K562 (cell line): ENCODE measurements around the gene TBL1XR1. TPM values are rescaled to one million over a fixed set of nuclear protein-coding genes. Genes with fewer than 3 reads are reported as not detected.

Source experiments
- BMI1 ChIP-seq: fragments of 150-350 bp; IDR thresholded peaks from 2 replicates; pipeline ENCODE4 v1.6.1; 2014; ENCODE audit warnings: low read length
- CEBPB ChIP-seq: fragments of 450-650 bp; IDR thresholded peaks from 2 replicates; pipeline ENCODE4 v1.6.1; 2016; ENCODE audit warnings: missing genetic modification characterization, missing compliant biosample characterization
- CREBBP ChIP-seq: IDR thresholded peaks from one replicate; pipeline ENCODE4 v1.6.1; 2012; ENCODE audit warnings: low read depth, mild to moderate bottlenecking, control low read depth, inconsistent platforms, low read length
- ETV1 ChIP-seq: fragments of 450-650 bp; conservative IDR thresholded peaks from 2 replicates; pipeline ENCODE4 v1.6.1; 2016; ENCODE audit warnings: missing genetic modification characterization, control low read depth, low read depth, missing compliant biosample characterization
- HMG20A ChIP-seq: fragments of 450-650 bp; formaldehyde crosslinking; conservative IDR thresholded peaks from 2 replicates; pipeline ENCODE4 v1.4.0; 2020; ENCODE audit warnings: mild to moderate bottlenecking, mixed read lengths
- NONO ChIP-seq, 2 experiments: fragments of 200-400 bp in 1 of 2; fragments of 450-650 bp in 1 of 2; formaldehyde crosslinking in 1 of 2; IDR thresholded peaks; 2 replicates each; pipeline ENCODE4 v1.6.1; 2017; ENCODE audit warnings: low read depth in 2 of 2, mild to moderate bottlenecking in 2 of 2, moderate library complexity in 2 of 2, low read length in 1 of 2
- POLR2AphosphoS5 ChIP-seq: IDR thresholded peaks from 2 replicates; pipeline ENCODE4 v1.6.1; 2011; ENCODE audit warnings: mild to moderate bottlenecking, low read depth, low read length, moderate library complexity; ENCODE audit not compliant: control insufficient read depth, insufficient read depth
- POLR2G ChIP-seq: fragments of 200-400 bp; formaldehyde crosslinking; IDR thresholded peaks from 2 replicates; pipeline ENCODE4 v1.6.1; 2017; ENCODE audit warnings: low read depth, mild to moderate bottlenecking, antibody characterized with exemption, low read length, moderate library complexity
- POLR2H ChIP-seq: IDR thresholded peaks from 2 replicates; pipeline ENCODE4 v1.6.1; 2016; ENCODE audit warnings: missing genetic modification characterization, low read depth, mild to moderate bottlenecking, control low read depth, missing compliant biosample characterization, moderate library complexity
- SP2 ChIP-seq: IDR thresholded peaks from 2 replicates; pipeline ENCODE4 v1.6.1; 2011; ENCODE audit warnings: mild to moderate bottlenecking, low read depth, low read length, moderate library complexity; ENCODE audit not compliant: poor library complexity, severe bottlenecking; ENCODE audit errors: extremely low read depth
- ZNF263 ChIP-seq: sonication (generic); formaldehyde crosslinking; IDR thresholded peaks from 2 replicates; pipeline ENCODE4 v1.8.0; 2022; ENCODE audit warnings: mild to moderate bottlenecking, missing genetic modification reagents, borderline replicate concordance
- ZNF431 ChIP-seq: sonication (generic); formaldehyde crosslinking; IDR thresholded peaks from 2 replicates; pipeline ENCODE4 v1.8.0; 2022; ENCODE audit warnings: mild to moderate bottlenecking, missing genetic modification reagents
- polyA plus RNA-seq, 8 experiments: library from polyadenylated mRNA; depleted of rRNA in 4 of 8; stranded (reverse) in 5 of 8; unstranded in 3 of 8; fragments of >200 nt; fragmentation: Nextera tagmentation in 2 of 8; fragmentation: Illumina TruSeq in 1 of 8; extraction: Ambion mirVana in 2 of 8; extraction: Trizol in 1 of 8; gene quantifications; 2 replicates each; pipeline versions ENCODE4 v1.2.1 to v1.2.3, GENCODE V29; 2011 to 2014; ENCODE audit warnings: inconsistent platforms in 1 of 8, missing spikeins in 1 of 8
- total RNA-seq, 7 experiments: library from RNA; depleted of rRNA in 6 of 7; stranded (reverse); fragments of >200 nt in 6 of 7; fragmentation: Illumina TruSeq in 2 of 7; extraction: Trizol in 2 of 7; gene quantifications; 2 replicates each; pipeline versions ENCODE4 v1.2.1 to v1.2.3, GENCODE V29; 2011 to 2021; ENCODE audit warnings: low replicate concordance in 1 of 7
- TF ChIP-seq, protein P1 (sequence below): fragments of 200-800 bp; sonication (Bioruptor generic); IDR thresholded peaks from 2 replicates; pipeline ENCODE4 v1.6.1; 2016; ENCODE audit warnings: missing genetic modification characterization, missing compliant biosample characterization
- TF ChIP-seq, protein P2 (sequence below): fragments of 250-450 bp; sonication (Bioruptor Pico); IDR thresholded peaks from 2 replicates; pipeline ENCODE4 v1.9.0; 2021; ENCODE audit warnings: mild to moderate bottlenecking, inconsistent platforms
- TF ChIP-seq, protein P3 (sequence below): sonication (generic); formaldehyde crosslinking; IDR thresholded peaks from 2 replicates; pipeline ENCODE4 v1.8.0; 2022; ENCODE audit warnings: mild to moderate bottlenecking, low read depth, missing genetic modification reagents

Gene TBL1XR1
- total and polyA plus RNA-seq, 9 of the 15 experiments (the other 6 are each of a cell fraction or from before 2014, with no cell fraction given) = 19.6 to 171 (median 83.3) TPM

DNA sequence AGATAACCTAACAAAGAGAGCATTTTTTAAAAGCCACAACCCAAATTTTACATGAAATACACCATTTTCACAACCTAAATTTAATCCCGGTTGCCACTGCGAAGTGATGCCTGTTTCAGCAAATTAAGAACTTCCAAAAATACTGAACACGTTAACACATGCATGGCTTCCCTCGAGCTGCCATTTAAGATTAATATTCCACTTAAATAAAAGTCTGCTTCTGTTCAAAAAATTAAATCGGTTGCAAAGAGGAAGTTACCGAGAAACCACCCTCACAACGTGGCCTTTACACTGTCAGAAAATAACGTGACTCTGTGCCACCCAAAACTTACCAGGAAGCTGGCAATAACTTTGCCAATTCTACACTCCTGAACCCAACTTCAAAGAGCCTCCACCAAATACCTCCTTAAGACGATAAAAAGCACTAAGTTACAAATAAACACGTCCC is 1.2 kb downstream of the TBL1XR1 start (continued):
- TF ChIP-seq, protein P1, sequence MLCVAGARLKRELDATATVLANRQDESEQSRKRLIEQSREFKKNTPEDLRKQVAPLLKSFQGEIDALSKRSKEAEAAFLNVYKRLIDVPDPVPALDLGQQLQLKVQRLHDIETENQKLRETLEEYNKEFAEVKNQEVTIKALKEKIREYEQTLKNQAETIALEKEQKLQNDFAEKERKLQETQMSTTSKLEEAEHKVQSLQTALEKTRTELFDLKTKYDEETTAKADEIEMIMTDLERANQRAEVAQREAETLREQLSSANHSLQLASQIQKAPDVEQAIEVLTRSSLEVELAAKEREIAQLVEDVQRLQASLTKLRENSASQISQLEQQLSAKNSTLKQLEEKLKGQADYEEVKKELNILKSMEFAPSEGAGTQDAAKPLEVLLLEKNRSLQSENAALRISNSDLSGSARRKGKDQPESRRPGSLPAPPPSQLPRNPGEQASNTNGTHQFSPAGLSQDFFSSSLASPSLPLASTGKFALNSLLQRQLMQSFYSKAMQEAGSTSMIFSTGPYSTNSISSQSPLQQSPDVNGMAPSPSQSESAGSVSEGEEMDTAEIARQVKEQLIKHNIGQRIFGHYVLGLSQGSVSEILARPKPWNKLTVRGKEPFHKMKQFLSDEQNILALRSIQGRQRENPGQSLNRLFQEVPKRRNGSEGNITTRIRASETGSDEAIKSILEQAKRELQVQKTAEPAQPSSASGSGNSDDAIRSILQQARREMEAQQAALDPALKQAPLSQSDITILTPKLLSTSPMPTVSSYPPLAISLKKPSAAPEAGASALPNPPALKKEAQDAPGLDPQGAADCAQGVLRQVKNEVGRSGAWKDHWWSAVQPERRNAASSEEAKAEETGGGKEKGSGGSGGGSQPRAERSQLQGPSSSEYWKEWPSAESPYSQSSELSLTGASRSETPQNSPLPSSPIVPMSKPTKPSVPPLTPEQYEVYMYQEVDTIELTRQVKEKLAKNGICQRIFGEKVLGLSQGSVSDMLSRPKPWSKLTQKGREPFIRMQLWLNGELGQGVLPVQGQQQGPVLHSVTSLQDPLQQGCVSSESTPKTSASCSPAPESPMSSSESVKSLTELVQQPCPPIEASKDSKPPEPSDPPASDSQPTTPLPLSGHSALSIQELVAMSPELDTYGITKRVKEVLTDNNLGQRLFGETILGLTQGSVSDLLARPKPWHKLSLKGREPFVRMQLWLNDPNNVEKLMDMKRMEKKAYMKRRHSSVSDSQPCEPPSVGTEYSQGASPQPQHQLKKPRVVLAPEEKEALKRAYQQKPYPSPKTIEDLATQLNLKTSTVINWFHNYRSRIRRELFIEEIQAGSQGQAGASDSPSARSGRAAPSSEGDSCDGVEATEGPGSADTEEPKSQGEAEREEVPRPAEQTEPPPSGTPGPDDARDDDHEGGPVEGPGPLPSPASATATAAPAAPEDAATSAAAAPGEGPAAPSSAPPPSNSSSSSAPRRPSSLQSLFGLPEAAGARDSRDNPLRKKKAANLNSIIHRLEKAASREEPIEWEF (CRISPR knock-in tag) = no peak
- TF ChIP-seq, protein P2, sequence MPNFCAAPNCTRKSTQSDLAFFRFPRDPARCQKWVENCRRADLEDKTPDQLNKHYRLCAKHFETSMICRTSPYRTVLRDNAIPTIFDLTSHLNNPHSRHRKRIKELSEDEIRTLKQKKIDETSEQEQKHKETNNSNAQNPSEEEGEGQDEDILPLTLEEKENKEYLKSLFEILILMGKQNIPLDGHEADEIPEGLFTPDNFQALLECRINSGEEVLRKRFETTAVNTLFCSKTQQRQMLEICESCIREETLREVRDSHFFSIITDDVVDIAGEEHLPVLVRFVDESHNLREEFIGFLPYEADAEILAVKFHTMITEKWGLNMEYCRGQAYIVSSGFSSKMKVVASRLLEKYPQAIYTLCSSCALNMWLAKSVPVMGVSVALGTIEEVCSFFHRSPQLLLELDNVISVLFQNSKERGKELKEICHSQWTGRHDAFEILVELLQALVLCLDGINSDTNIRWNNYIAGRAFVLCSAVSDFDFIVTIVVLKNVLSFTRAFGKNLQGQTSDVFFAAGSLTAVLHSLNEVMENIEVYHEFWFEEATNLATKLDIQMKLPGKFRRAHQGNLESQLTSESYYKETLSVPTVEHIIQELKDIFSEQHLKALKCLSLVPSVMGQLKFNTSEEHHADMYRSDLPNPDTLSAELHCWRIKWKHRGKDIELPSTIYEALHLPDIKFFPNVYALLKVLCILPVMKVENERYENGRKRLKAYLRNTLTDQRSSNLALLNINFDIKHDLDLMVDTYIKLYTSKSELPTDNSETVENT = no peak
- TF ChIP-seq ETV1 (tag) = 0 out of 2 replicates have a peak, but pooled peaks have one; percentile 11
- no peak for TF ChIP-seq HMG20A (CRISPR knock-in tag)
- TF ChIP-seq ZNF263 = no peak
- no peak for TF ChIP-seq CREBBP
- TF ChIP-seq SP2 = no peak
- no peak for TF ChIP-seq ZNF431 (CRISPR knock-in tag)
- TF ChIP-seq CEBPB (tag) = no peak
- no peak for TF ChIP-seq NONO (IDR thresholded peaks at IDR 0.05; ENCODE audit: low read depth in 2 of 2, low read length in 1 of 2)
- TF ChIP-seq, protein P3, sequence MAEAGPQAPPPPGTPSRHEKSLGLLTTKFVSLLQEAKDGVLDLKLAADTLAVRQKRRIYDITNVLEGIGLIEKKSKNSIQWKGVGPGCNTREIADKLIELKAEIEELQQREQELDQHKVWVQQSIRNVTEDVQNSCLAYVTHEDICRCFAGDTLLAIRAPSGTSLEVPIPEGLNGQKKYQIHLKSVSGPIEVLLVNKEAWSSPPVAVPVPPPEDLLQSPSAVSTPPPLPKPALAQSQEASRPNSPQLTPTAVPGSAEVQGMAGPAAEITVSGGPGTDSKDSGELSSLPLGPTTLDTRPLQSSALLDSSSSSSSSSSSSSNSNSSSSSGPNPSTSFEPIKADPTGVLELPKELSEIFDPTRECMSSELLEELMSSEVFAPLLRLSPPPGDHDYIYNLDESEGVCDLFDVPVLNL (CRISPR knock-in tag) = no peak
- 0 out of 2 replicates have a peak, but pooled peaks have one; percentile 12 for TF ChIP-seq POLR2G
- TF ChIP-seq POLR2AphosphoS5 = no peak
- TF ChIP-seq POLR2H (tag) = peak; percentile 10; the same call in 1 of the 2 replicates
- TF ChIP-seq BMI1 = no peak
